GM10266 (cell line): ENCODE measurements around the gene ARFGEF3.

ENCODE experiments used
- DNase-seq: peaks from one replicate; pipeline ENCODE4 v3.0.0; 2012; ENCODE audit errors: extremely low spot score
- CTCF ChIP-seq: IDR thresholded peaks from 2 replicates; pipeline ENCODE4 v1.5.1; 2012; ENCODE audit warnings: mild to moderate bottlenecking, low read depth; ENCODE audit not compliant: control insufficient read depth, insufficient read depth; ENCODE audit errors: missing control alignments

Gene ARFGEF3

GRCh38 chr6:138201836-138202235 is 40.1 kb downstream of the ARFGEF3 start:
- TF ChIP-seq CTCF = no peak

GRCh38 chr6:138203315-138203714 is 41.6 kb downstream of the ARFGEF3 start:
- no peak for DNase-seq
- TF ChIP-seq CTCF = no peak

More at GRCh38 chr6:138201836-138202235, 40.1 kb downstream of the ARFGEF3 start:
- DNase-seq = no peak

DNA sequence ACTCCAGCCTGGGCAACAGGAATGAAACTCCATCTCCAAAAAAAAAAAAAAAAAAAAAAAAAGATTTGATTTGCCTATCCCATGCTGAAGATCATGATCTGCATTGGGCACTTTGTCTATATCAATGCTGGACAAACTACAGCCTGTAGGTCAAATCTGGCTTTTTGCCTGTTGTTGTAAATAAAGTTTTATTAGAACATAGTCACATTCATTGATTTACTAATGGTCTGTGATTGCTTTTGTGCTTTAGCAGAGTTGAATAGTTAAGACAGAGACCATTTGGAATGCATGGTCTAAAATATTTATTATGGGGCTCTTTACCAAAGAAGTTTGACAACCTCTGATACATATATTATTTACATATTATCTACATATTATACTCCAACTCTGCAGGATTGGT is 42.6 kb downstream of the ARFGEF3 start:
- no peak for DNase-seq
- no peak for TF ChIP-seq CTCF

DNA sequence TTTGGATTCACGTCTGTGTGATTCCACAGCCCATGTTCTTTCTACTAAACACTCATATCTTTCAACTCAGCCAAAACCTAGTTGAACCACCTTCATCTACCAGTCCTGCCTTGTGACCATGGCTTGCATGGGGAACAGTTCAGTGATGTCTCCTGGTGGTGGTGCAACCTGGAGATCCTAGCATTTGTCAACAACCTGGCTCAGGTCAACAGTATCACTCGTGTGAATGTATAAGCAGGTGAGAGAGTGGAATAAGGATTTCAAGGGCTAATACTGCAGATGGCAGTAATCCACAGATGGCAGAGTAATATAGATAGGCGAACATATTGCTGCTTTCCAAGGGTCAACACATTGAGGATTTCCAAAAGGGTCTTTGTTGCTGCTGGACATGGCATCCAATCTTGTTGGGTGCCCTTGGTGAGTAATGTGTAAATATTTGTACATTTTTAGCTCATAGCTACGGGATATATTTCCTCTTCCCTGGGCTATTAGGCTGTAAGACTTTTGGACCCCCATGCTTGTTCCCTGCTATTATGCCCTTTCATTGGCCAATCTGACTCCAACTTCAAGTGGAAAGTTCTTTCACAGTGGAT is 43.1 kb downstream of the ARFGEF3 start:
- DNase-seq = no peak

GRCh38 chr6:138205437-138206094 is 43.8 kb downstream of the ARFGEF3 start:
- TF ChIP-seq CTCF = no peak
- no peak for DNase-seq

More for the DNA sequence above, 43.1 kb downstream of the ARFGEF3 start:
- no peak for TF ChIP-seq CTCF

- no peak for TF ChIP-seq CTCF
- no peak for DNase-seq
Measured at GRCh38 chr6:138206862-138207261, 45.1 kb downstream of the ARFGEF3 start.

- DNase-seq = no peak
- TF ChIP-seq CTCF = no peak
Measured at GRCh38 chr6:138211048-138211581, 49.4 kb downstream of the ARFGEF3 start.
